ENCODE data around the gene FCHSD1. TPM values are rescaled to one million over a fixed set of nuclear protein-coding genes. Genes with fewer than 3 reads are reported as not detected.

The FCHSD1 gene
- total and polyA plus RNA-seq, 5 donors from 2014 or later = 7.7 to 115 (median 8.4) TPM

DNA sequence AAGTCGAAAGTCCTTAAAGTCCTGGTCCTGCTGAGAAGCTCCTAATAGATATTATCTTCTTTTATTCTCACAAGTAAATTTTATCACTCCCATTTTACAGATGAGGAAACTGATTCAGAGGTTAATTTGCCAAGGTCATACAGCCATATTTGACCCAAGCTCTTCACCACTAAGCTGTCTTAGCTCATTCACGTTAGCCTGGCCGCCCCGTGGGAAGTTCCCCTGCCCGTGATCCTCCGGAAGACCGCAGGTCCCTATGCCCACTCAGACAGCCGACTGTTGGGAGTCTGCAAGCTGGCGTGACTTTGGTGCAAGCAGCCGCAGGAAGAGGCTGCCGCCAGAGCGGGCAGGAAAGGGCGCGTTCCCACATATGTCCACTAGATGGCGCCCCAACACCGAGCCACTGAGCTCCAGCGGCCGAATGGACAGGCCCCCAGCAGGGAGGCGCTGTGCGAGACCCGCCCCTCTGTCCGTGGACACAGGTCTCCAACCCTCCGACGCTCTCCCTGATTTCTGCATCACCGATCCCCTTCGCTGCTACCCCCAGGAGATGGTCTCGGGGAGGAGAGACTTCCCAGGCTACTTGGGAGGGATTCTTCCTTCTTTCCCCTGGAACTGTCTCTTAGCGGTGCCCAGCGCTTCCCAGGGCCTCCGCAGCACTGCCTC, 40.8 kb upstream of the FCHSD1 start:
- Histone ChIP-seq H3K9me3 (ENCODE audit: control insufficient read depth in 2 of 2, low read length in 2 of 2) (no peaks in the 10 kb centered on the region), H3K4me1 (ENCODE audit: control insufficient read depth, insufficient read depth, low read length, poor library complexity, severe bottlenecking) (peaks cover 19% of the 10 kb centered on the region), H3K27me3 (ENCODE audit: control insufficient read depth, insufficient read depth, low read length) (peaks cover 2% of the 10 kb centered on the region), H3K4me3 (ENCODE audit: low read depth, low read length) (peak overlapping the region; percentile 69), H3K36me3 (ENCODE audit: control insufficient read depth, insufficient read depth, low read length) (no peaks in the 10 kb centered on the region), H3K27ac (ENCODE audit: insufficient read depth, low read length, poor library complexity, severe bottlenecking) (no peak overlapping the region)
- DNase-seq (peak; percentile 79 to 85 (median 82)), ATAC-seq (ENCODE audit: low read depth in 2 of 2) (peak; percentile 64)
- Mint-ChIP-seq H3K4me1 (peaks cover 4 to 28% (median 23%) of the 10 kb centered on the region in 4 donors), H3K9me3 (no peaks in the 10 kb centered on the region), H3K27ac (peak overlapping the region; percentile 35 to 91 (median 89)), H3K4me3 (peak overlapping the region; percentile 79 to 94 (median 84)), H3K27me3 (no peaks in the 10 kb centered on the region), H3K36me3 (no peaks in the 10 kb centered on the region)

DNA sequence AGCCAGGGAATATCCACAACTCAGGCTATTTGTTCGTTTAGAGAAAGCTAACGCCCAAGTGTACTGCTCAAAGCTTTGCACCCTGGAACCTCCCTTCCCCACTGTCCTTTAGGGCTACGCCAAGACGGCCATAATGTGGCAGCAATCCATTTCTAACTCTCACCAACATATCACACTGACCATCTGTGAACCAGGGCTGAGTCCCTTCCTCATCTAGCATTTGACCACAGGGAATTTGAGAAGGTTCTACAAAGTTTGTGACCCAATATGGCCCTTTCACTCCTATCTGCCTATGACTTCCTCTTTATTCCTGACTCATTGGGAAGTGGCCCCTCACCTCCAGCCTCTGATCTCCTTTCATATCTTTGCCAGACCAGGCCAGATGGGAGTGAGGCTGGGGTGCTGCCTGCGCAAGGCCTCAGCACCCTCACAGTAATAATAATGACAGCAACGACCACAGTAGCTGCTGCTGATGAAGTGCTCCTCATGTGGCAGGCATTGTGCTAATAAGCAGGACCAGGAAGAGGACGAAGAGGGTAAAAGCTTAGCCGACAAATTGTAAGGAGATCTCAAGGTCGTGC, 40.2 kb upstream of the FCHSD1 start:
- peak overlapping the region in 2 of 3 donors; percentile 77 to 89 for H3K27ac Mint-ChIP-seq
- peaks cover 2% of the 10 kb centered on the region for H3K27me3 ChIP-seq (ENCODE audit: control insufficient read depth, insufficient read depth, low read length)
- H3K36me3 Mint-ChIP-seq = no peaks in the 10 kb centered on the region
- H3K4me3 Mint-ChIP-seq = peak overlapping the region in 3 of 4 donors; percentile 67 to 94 (median 79)
- H3K9me3 ChIP-seq (ENCODE audit: control insufficient read depth in 2 of 2, low read length in 2 of 2) = no peaks in the 10 kb centered on the region
- DNase-seq = no peak
- H3K36me3 ChIP-seq (ENCODE audit: control insufficient read depth, insufficient read depth, low read length) = no peaks in the 10 kb centered on the region
- H3K9me3 Mint-ChIP-seq = no peaks in the 10 kb centered on the region
- ATAC-seq (ENCODE audit: low read depth in 2 of 2) = no peak
- peaks cover 4 to 28% (median 23%) of the 10 kb centered on the region in 4 donors for H3K4me1 Mint-ChIP-seq
- H3K27ac ChIP-seq (ENCODE audit: insufficient read depth, low read length, poor library complexity, severe bottlenecking) = no peak overlapping the region
- H3K27me3 Mint-ChIP-seq = no peaks in the 10 kb centered on the region
- peaks cover 19% of the 10 kb centered on the region for H3K4me1 ChIP-seq (ENCODE audit: control insufficient read depth, insufficient read depth, low read length, poor library complexity, severe bottlenecking)
- H3K4me3 ChIP-seq (ENCODE audit: low read depth, low read length) = no peak overlapping the region

DNA sequence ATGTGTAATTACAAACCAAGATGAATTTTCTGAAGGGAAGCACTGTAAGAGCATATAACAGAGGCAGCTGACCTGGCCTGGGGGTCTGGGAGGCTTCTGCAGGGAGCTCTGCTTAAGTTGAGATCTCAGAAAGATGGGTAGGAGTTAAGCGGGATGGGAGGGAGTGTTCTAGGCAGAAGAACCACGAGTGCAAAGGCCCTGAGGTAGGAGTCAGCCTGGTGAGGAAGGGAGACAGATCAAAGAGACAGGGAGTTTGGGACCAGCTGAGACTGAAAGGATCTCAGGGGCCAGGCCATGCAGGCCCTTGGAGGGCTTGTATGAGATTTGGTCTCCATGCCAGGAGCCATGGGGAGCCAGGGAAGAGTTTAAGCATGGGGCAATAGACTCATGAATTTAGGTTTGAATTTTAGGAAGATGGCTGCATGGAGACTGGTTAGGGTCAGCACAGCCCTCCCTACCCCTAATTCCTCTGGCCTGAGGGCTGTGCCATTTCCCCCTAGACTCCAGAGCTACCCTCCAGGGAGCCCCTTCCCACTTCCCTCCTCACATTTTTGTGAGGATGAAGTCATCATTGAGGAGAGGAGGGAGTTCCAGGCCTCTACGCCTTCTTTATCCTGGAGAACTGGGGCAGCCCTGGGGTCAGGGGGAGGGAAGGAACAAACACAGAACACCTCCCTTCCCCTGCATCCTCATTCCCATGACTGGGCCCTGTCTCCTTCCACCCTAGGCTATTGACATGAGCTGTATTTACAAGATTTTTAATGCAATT, 35.6 kb upstream of the FCHSD1 start:
- H3K4me1 Mint-ChIP-seq = peaks cover under 1 to 27% (median 17%) of the 10 kb centered on the region in 4 donors
- Histone ChIP-seq H3K27me3 (ENCODE audit: control insufficient read depth, insufficient read depth, low read length) (peaks cover 2% of the 10 kb centered on the region), H3K36me3 (ENCODE audit: control insufficient read depth, insufficient read depth, low read length) (no peaks in the 10 kb centered on the region), H3K4me1 (ENCODE audit: control insufficient read depth, insufficient read depth, low read length, poor library complexity, severe bottlenecking) (peaks cover 23% of the 10 kb centered on the region), H3K4me3 (ENCODE audit: low read depth, low read length) (no peak overlapping the region), H3K27ac (ENCODE audit: insufficient read depth, low read length, poor library complexity, severe bottlenecking) (no peak overlapping the region), H3K9me3 (ENCODE audit: control insufficient read depth in 2 of 2, low read length in 2 of 2) (no peaks in the 10 kb centered on the region)
- no peaks in the 10 kb centered on the region for H3K9me3 Mint-ChIP-seq
- H3K27ac Mint-ChIP-seq = peak overlapping the region in 1 of 3 donors; percentile 52
- no peak for ATAC-seq (ENCODE audit: low read depth in 2 of 2)
- H3K27me3 Mint-ChIP-seq = peaks cover 4% of the 10 kb centered on the region
- no peaks in the 10 kb centered on the region for H3K36me3 Mint-ChIP-seq
- no peak for DNase-seq
- H3K4me3 Mint-ChIP-seq = no peak overlapping the region

DNA sequence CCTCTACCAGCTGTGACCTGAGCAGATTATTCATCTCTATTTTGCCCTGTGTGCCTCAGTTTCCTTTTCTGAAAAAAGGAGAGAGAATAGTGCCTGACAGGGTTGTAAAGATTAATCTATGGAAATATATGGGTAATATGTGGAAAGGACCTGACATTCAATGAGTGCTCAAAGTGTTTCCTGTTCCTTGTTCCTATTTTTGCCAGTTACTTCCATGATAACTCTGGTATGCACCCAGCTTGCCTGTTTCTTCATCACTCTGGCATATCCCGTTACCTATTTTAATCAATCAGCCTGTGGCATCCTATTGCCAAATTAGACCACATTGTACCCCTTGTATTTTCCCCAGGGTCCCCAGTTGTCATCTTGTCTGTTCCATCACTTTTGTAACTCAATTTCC, 34.4 kb upstream of the FCHSD1 start:
- Histone ChIP-seq H3K27ac (ENCODE audit: insufficient read depth, low read length, poor library complexity, severe bottlenecking) (no peak overlapping the region), H3K4me1 (ENCODE audit: control insufficient read depth, insufficient read depth, low read length, poor library complexity, severe bottlenecking) (peaks cover 32% of the 10 kb centered on the region), H3K36me3 (ENCODE audit: control insufficient read depth, insufficient read depth, low read length) (no peaks in the 10 kb centered on the region), H3K27me3 (ENCODE audit: control insufficient read depth, insufficient read depth, low read length) (peaks cover 2% of the 10 kb centered on the region), H3K4me3 (ENCODE audit: low read depth, low read length) (no peak overlapping the region), H3K9me3 (ENCODE audit: control insufficient read depth in 2 of 2, low read length in 2 of 2) (no peaks in the 10 kb centered on the region)
- Mint-ChIP-seq H3K36me3 (no peaks in the 10 kb centered on the region), H3K27ac (peak overlapping the region in 1 of 3 donors; percentile 52), H3K27me3 (peaks cover 4% of the 10 kb centered on the region), H3K9me3 (no peaks in the 10 kb centered on the region), H3K4me3 (no peak overlapping the region), H3K4me1 (peaks cover 7 to 36% (median 22%) of the 10 kb centered on the region in 4 donors)
- ATAC-seq (ENCODE audit: low read depth in 2 of 2) = no peak
- no peak for DNase-seq

DNA sequence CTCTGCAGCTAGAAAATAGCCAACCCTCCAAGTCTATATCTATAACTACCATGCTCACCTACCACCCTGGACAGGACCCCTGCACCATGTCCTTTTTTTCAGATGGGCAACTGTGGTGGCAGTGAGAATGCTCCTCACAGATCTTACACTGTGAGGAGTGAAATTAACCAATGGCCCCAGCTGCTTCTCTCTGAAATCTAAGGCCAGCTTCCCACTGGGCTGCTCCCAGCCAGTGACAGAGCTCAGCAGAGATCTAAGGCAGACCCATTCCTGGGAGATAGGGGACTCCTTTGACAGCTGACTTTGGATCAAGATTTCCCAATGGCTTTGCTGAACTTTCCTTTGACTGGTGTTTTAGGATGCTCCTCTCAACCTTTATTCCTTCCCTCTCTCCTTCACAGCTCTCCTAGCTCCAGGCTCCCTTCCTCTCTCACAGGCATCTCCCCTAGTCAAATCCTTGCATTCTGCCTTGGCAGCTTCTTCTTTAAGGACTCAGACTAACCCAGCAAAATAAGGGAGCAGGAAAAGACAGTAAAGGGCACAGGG, 32.5 kb upstream of the FCHSD1 start:
- H3K4me3 Mint-ChIP-seq = peak overlapping the region in 2 of 4 donors; percentile 21 to 59
- H3K9me3 ChIP-seq (ENCODE audit: control insufficient read depth in 2 of 2, low read length in 2 of 2) = no peaks in the 10 kb centered on the region
- H3K4me1 Mint-ChIP-seq = peaks cover 5 to 36% (median 21%) of the 10 kb centered on the region in 4 donors
- no peaks in the 10 kb centered on the region for H3K27me3 ChIP-seq (ENCODE audit: control insufficient read depth, insufficient read depth, low read length)
- H3K27ac ChIP-seq (ENCODE audit: insufficient read depth, low read length, poor library complexity, severe bottlenecking) = peak overlapping the region; percentile 51
- peaks cover 32% of the 10 kb centered on the region for H3K4me1 ChIP-seq (ENCODE audit: control insufficient read depth, insufficient read depth, low read length, poor library complexity, severe bottlenecking)
- peak overlapping the region; percentile 32 for H3K4me3 ChIP-seq (ENCODE audit: low read depth, low read length)
- no peaks in the 10 kb centered on the region for H3K9me3 Mint-ChIP-seq
- DNase-seq (no peak), ATAC-seq (ENCODE audit: low read depth in 2 of 2) (no peak)
- H3K27me3 Mint-ChIP-seq = peaks cover 4% of the 10 kb centered on the region
- H3K36me3 Mint-ChIP-seq = no peaks in the 10 kb centered on the region
- H3K36me3 ChIP-seq (ENCODE audit: control insufficient read depth, insufficient read depth, low read length) = no peaks in the 10 kb centered on the region
- H3K27ac Mint-ChIP-seq = peak overlapping the region in 2 of 3 donors; percentile 62 to 88

DNA sequence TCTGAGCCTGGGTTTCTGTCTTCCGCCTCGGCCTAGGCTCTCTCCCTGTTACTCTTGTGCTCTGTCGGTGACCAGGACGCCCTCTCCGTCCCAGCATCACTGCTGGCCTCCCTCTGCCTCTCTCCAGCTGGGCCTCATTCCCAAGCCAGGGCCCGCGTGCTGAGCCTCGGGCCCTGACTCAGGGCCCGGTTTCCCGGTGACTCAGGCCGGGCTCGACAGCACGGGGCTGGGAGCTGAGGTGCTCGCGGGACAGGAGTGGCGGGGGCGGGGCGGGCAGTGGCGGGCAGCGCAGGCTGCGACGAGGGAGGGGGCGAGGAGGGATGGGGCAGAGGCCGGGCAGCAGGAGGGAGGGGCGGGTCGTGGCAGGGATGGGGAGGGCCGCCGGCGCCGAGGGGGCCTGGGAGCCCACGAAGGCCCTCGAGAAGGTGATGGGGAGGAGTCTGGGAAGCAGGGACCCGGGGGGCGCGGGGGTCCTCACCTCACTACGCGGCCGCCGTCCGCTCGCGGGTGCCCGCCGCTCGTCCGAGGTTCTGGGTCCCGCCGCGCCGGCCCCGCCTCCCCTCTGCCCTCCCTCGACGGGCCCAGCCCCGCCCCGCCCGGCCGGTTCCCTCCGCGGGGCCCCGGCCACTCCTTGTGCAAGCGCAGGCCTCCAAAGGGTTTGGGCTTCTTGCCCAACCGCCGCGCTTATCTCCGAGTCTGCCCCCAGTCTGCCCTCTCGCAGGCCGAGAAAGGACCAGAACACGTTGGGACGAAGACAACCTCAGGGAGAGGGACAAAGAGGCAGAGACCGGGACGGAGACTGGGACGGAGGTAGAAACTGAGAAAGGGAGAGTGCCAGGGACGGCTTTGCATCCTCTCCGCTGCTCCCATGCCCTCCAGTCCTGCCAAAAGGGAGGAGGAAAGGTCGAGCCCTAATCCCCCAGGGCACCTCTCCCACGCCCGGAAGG, 30.8 kb upstream of the FCHSD1 start, which contains the start of gene ARAP3:
Gene ARAP3, minus strand, starts transcription at position 536 of the 947 bp plus-strand sequence. CDS start 1,744 bp downstream, outside the sequence.
- peaks cover 4% of the 10 kb centered on the region for H3K27me3 Mint-ChIP-seq
- H3K36me3 Mint-ChIP-seq = no peaks in the 10 kb centered on the region
- no peaks in the 10 kb centered on the region for H3K27me3 ChIP-seq (ENCODE audit: control insufficient read depth, insufficient read depth, low read length)
- peak within 1 kb of the TSS; percentile 70 for H3K4me3 ChIP-seq (ENCODE audit: low read depth, low read length)
- no peaks in the 10 kb centered on the region for H3K36me3 ChIP-seq (ENCODE audit: control insufficient read depth, insufficient read depth, low read length)
- peak within 1 kb of the TSS; percentile 82 to 90 (median 88) for H3K27ac Mint-ChIP-seq
- peaks cover 32% of the 10 kb centered on the region for H3K4me1 ChIP-seq (ENCODE audit: control insufficient read depth, insufficient read depth, low read length, poor library complexity, severe bottlenecking)
- peaks cover 5 to 36% (median 21%) of the 10 kb centered on the region in 4 donors for H3K4me1 Mint-ChIP-seq
- H3K9me3 ChIP-seq (ENCODE audit: control insufficient read depth in 2 of 2, low read length in 2 of 2) = no peaks in the 10 kb centered on the region
- ATAC-seq (ENCODE audit: low read depth in 2 of 2) (peak; percentile 57 to 58), DNase-seq (peak; percentile 20 to 48 (median 35))
- H3K4me3 Mint-ChIP-seq = peak within 1 kb of the TSS; percentile 59 to 88 (median 82)
- H3K27ac ChIP-seq (ENCODE audit: insufficient read depth, low read length, poor library complexity, severe bottlenecking) = peak within 1 kb of the TSS; percentile 51
- no peaks in the 10 kb centered on the region for H3K9me3 Mint-ChIP-seq

Data from CD4-positive, CD25-positive, alpha-beta regulatory T cell (primary cell).